GM18909 (cell line): Measurements from ENCODE around the gene ISLR.

Experiments
- ATAC-seq: cut with Tn5 transposase; IDR thresholded peaks from one replicate; pipeline ENCODE4 v1.9.1; 2021; ENCODE audit warnings: mild to moderate bottlenecking; ENCODE audit not compliant: unreplicated experiment, poor library complexity

The ISLR gene

GRCh38 chr15:74191798-74192197 lies 18.3 kb downstream of the ISLR start:
- ATAC-seq: no peak

GRCh38 chr15:74192751-74193150 lies 19.2 kb downstream of the ISLR start:
- no peak for ATAC-seq

GRCh38 chr15:74193299-74193718 lies 19.8 kb downstream of the ISLR start:
- no peak for ATAC-seq

GRCh38 chr15:74193905-74194304 lies 20.4 kb downstream of the ISLR start:
- no peak for ATAC-seq

- no peak for ATAC-seq
Measured at GRCh38 chr15:74194572-74195559, 21.4 kb downstream of the ISLR start.

GRCh38 chr15:74196175-74196574 lies 22.7 kb downstream of the ISLR start:
- no peak for ATAC-seq

- ATAC-seq: no peak
Measured at GRCh38 chr15:74197176-74197965, 23.9 kb downstream of the ISLR start.

GRCh38 chr15:74199297-74199652 lies 25.8 kb downstream of the ISLR start:
- ATAC-seq: no peak

GRCh38 chr15:74200412-74200815 lies 26.9 kb downstream of the ISLR start:
- no peak for ATAC-seq

GRCh38 chr15:74200871-74201419 lies 27.4 kb downstream of the ISLR start:
- ATAC-seq: no peak

- no peak for ATAC-seq
Measured at GRCh38 chr15:74201710-74202420, 28.4 kb downstream of the ISLR start.

- ATAC-seq: no peak
Measured at GRCh38 chr15:74202452-74203401, 29.2 kb downstream of the ISLR start, which contains the start of gene STRA6. Gene STRA6, minus strand, starts transcription at chr15:74202787. Its CDS starts 520 bp downstream, at chr15:74202267.

GRCh38 chr15:74203914-74204431 lies 30.5 kb downstream of the ISLR start:
- ATAC-seq: no peak

- no peak for ATAC-seq
Measured at GRCh38 chr15:74205582-74205947, 32.1 kb downstream of the ISLR start.

- no peak for ATAC-seq
Measured at GRCh38 chr15:74206801-74207281, 33.3 kb downstream of the ISLR start.

- no peak for ATAC-seq
Measured at GRCh38 chr15:74207652-74208440, 34.3 kb downstream of the ISLR start.

GRCh38 chr15:74208496-74208895 lies 35.0 kb downstream of the ISLR start:
- no peak for ATAC-seq
